Mesenchymal stem cell (in vitro differentiated cells and primary cell): ENCODE data around the gene SHBG.
"Not testable (repeated sequence)": the region's sequence is repeated elsewhere in the genome, so short reads cannot be mapped to it uniquely, and the experiment has no call there.

Source experiments
- DNase-seq: peaks from one replicate; pipeline ENCODE4 v3.0.0-alpha.2; 2013
- H2AFZ ChIP-seq: one replicate; pipeline ENCODE4 v1.6.1; 2013; ENCODE audit warnings: low read depth, mild to moderate bottlenecking, control low read depth, inconsistent platforms, low read length, moderate library complexity
- H2AK5ac ChIP-seq: 2 replicates; pipeline ENCODE4 v1.6.1; 2013; ENCODE audit warnings: low read length, moderate library complexity, mild to moderate bottlenecking, inconsistent platforms; ENCODE audit not compliant: severe bottlenecking
- H2BK120ac ChIP-seq: one replicate; pipeline ENCODE4 v1.6.1; 2013; ENCODE audit warnings: low read depth, mild to moderate bottlenecking, inconsistent platforms, low read length, moderate library complexity
- H2BK12ac ChIP-seq, 2 experiments: one replicate each; pipeline ENCODE4 v1.6.1; 2013; ENCODE audit warnings: inconsistent platforms in 2 of 2, low read length in 2 of 2, mild to moderate bottlenecking in 2 of 2, moderate library complexity in 2 of 2, control low read depth in 1 of 2
- H2BK15ac ChIP-seq: one replicate; pipeline ENCODE4 v1.6.1; 2013; ENCODE audit warnings: mild to moderate bottlenecking, low read depth, inconsistent platforms; ENCODE audit not compliant: poor library complexity, severe bottlenecking
- H2BK5ac ChIP-seq: 2 replicates; pipeline ENCODE4 v1.6.1; 2013; ENCODE audit warnings: low read depth, mild to moderate bottlenecking, low read length, control low read depth, inconsistent platforms; ENCODE audit not compliant: poor library complexity, severe bottlenecking
- H3K14ac ChIP-seq, 2 experiments: one replicate each; pipeline ENCODE4 v1.6.1; 2013; ENCODE audit warnings: inconsistent platforms in 2 of 2, low read length in 2 of 2, control low read depth in 1 of 2, mild to moderate bottlenecking in 1 of 2, moderate library complexity in 1 of 2
- H3K18ac ChIP-seq, 2 experiments: one replicate each; pipeline ENCODE4 v1.6.1; 2013; ENCODE audit warnings: inconsistent platforms in 2 of 2, low read length in 2 of 2, control low read depth in 1 of 2, low read depth in 1 of 2, mild to moderate bottlenecking in 1 of 2
- H3K23ac ChIP-seq, 2 experiments: one replicate each; pipeline ENCODE4 v1.6.1; 2013; ENCODE audit warnings: inconsistent platforms in 2 of 2, low read length in 2 of 2, mild to moderate bottlenecking in 2 of 2, moderate library complexity in 2 of 2, control low read depth in 1 of 2
- H3K27ac ChIP-seq: 2 replicates; pipeline ENCODE4 v1.5.1; 2013; ENCODE audit warnings: mild to moderate bottlenecking, moderate library complexity, low read length, control low read depth, inconsistent platforms; ENCODE audit not compliant: poor library complexity, severe bottlenecking
- H3K27me3 ChIP-seq, 2 experiments: 2 replicates each; pipeline versions ENCODE4 v1.6.1 to v1.7.0; 2013; ENCODE audit warnings: low read length in 2 of 2, mild to moderate bottlenecking in 2 of 2, moderate library complexity in 2 of 2, control low read depth in 1 of 2, inconsistent platforms in 1 of 2; ENCODE audit not compliant: control insufficient read depth in 1 of 2, insufficient read depth in 1 of 2
- H3K36me3 ChIP-seq, 2 experiments: 2 replicates each; pipeline versions ENCODE4 v1.6.1 to v1.7.0; 2013; ENCODE audit warnings: low read length in 2 of 2, control low read depth in 1 of 2, inconsistent platforms in 1 of 2, low read depth in 1 of 2, mild to moderate bottlenecking in 1 of 2; ENCODE audit not compliant: insufficient read depth in 2 of 2, control insufficient read depth in 1 of 2
- H3K4ac ChIP-seq, 2 experiments: one replicate each; pipeline ENCODE4 v1.6.1; 2013; ENCODE audit warnings: inconsistent platforms in 2 of 2, low read length in 2 of 2, mild to moderate bottlenecking in 2 of 2, moderate library complexity in 2 of 2, control low read depth in 1 of 2, low read depth in 1 of 2
- H3K4me1 ChIP-seq: 2 replicates; pipeline ENCODE4 v1.6.1; 2013; ENCODE audit warnings: low read depth, low read length, control low read depth; ENCODE audit not compliant: control insufficient read depth, insufficient read depth
- H3K4me2 ChIP-seq: 2 replicates; pipeline ENCODE4 v1.6.1; 2013; ENCODE audit warnings: low read length, mild to moderate bottlenecking, inconsistent platforms; ENCODE audit not compliant: poor library complexity, severe bottlenecking
- H3K4me3 ChIP-seq, 2 experiments: 2 replicates each; pipeline versions ENCODE4 v1.5.1 to v1.7.0; 2013; ENCODE audit warnings: low read length in 2 of 2, mild to moderate bottlenecking in 2 of 2, control low read depth in 1 of 2, low read depth in 1 of 2; ENCODE audit not compliant: insufficient read depth in 1 of 2
- H3K79me1 ChIP-seq: replicated peaks from 2 replicates; pipeline ENCODE4 v1.6.1; 2013; ENCODE audit warnings: mild to moderate bottlenecking, control low read depth, low read length, inconsistent platforms; ENCODE audit not compliant: poor library complexity, severe bottlenecking
- H3K9ac ChIP-seq: 2 replicates; pipeline ENCODE4 v1.7.0; 2013; ENCODE audit warnings: mild to moderate bottlenecking, low read length, moderate library complexity
- H3K9me3 ChIP-seq: 2 replicates; pipeline ENCODE4 v1.7.0; 2013; ENCODE audit warnings: mild to moderate bottlenecking, low read length; ENCODE audit not compliant: control insufficient read depth
- H4K8ac ChIP-seq: one replicate; pipeline ENCODE4 v1.6.1; 2013; ENCODE audit warnings: inconsistent platforms, mild to moderate bottlenecking, low read length, moderate library complexity
- H4K91ac ChIP-seq: one replicate; pipeline ENCODE4 v1.6.1; 2013; ENCODE audit warnings: mild to moderate bottlenecking, low read length, inconsistent platforms
- WGBS: methylation state at CpG from one replicate; pipeline ENCODE4 v1.1.7; 2013; ENCODE audit warnings: mixed read lengths; 5-methylcytosine and 5-hydroxymethylcytosine counted together

The SHBG gene

GRCh38 chr17:7597561-7597960, 32.4 kb upstream of the SHBG start:
- not testable (repeated sequence) for H3K27ac ChIP-seq, H3K4ac ChIP-seq, H2BK12ac ChIP-seq, H3K4me3 ChIP-seq, H3K14ac ChIP-seq, H2AK5ac ChIP-seq, H4K91ac ChIP-seq, H3K9me3 ChIP-seq, H2BK5ac ChIP-seq, H3K4me1 ChIP-seq, H2BK120ac ChIP-seq, H3K23ac ChIP-seq, H3K4me2 ChIP-seq, H4K8ac ChIP-seq, H3K27me3 ChIP-seq, H2AFZ ChIP-seq, DNase-seq, H2BK15ac ChIP-seq, H3K9ac ChIP-seq, H3K18ac ChIP-seq
- Histone ChIP-seq H3K79me1 (peaks cover 36% of the 10 kb centered on the region), H3K36me3 (peaks cover 77 to 85% of the 10 kb centered on the region in 2 experiments)
- 100% methylated on average over 1 of the region's 5 CpGs for WGBS

- no peak overlapping the region for H4K8ac ChIP-seq
- no peak overlapping the region for H2BK120ac ChIP-seq
- no peak overlapping the region for H3K27ac ChIP-seq
- no peak overlapping the region for H3K4me2 ChIP-seq
- H3K27me3 ChIP-seq = no peaks in the 10 kb centered on the region
- peaks cover 1% of the 10 kb centered on the region for H3K4me1 ChIP-seq
- no peak for DNase-seq
- no peaks in the 10 kb centered on the region for H3K9me3 ChIP-seq
- H3K23ac ChIP-seq = no peak overlapping the region
- H2BK5ac ChIP-seq = no peak overlapping the region
- WGBS = 100% methylated on average over 4 of the region's 4 CpGs
- H3K4me3 ChIP-seq = no peak overlapping the region
- no peak overlapping the region for H3K4ac ChIP-seq
- peaks cover 24% of the 10 kb centered on the region for H3K79me1 ChIP-seq
- H2BK12ac ChIP-seq = no peak overlapping the region
- H3K18ac ChIP-seq = no peak overlapping the region
- no peak overlapping the region for H2AK5ac ChIP-seq
- H2AFZ ChIP-seq = no peak overlapping the region
- H4K91ac ChIP-seq = no peak overlapping the region
- H2BK15ac ChIP-seq = no peak overlapping the region
- H3K9ac ChIP-seq = no peak overlapping the region
- no peak overlapping the region for H3K14ac ChIP-seq
- H3K36me3 ChIP-seq = peaks cover 34 to 63% of the 10 kb centered on the region in 2 experiments
These were observed 23.7 kb upstream of the SHBG start for GRCh38 chr17:7606280-7606679.

GRCh38 chr17:7610641-7611040, 19.3 kb upstream of the SHBG start:
- Histone ChIP-seq H3K23ac (no peak overlapping the region), H4K8ac (no peak overlapping the region), H3K27me3 (no peaks in the 10 kb centered on the region), H3K36me3 (peaks cover 3 to 37% of the 10 kb centered on the region in 2 experiments), H3K27ac (no peak overlapping the region), H3K14ac (no peak overlapping the region), H2AFZ (no peak overlapping the region), H3K4me3 (no peak overlapping the region), H3K79me1 (peaks cover 6% of the 10 kb centered on the region), H2BK12ac (no peak overlapping the region), H3K4me1 (peaks cover 3% of the 10 kb centered on the region), H2BK120ac (no peak overlapping the region), H3K4ac (no peak overlapping the region), H3K9me3 (no peaks in the 10 kb centered on the region), H3K9ac (no peak overlapping the region), H4K91ac (no peak overlapping the region), H3K18ac (no peak overlapping the region), H3K4me2 (no peak overlapping the region), H2BK15ac (no peak overlapping the region), H2BK5ac (no peak overlapping the region), H2AK5ac (no peak overlapping the region)
- no peak for DNase-seq
- WGBS = 100% methylated on average over 2 of the region's 2 CpGs

- Histone ChIP-seq H3K4me3 (peak overlapping the region in 1 of 2 experiments; percentile 28), H3K23ac (no peak overlapping the region), H2AFZ (no peak overlapping the region), H4K8ac (no peak overlapping the region), H3K36me3 (peaks cover 3 to 29% of the 10 kb centered on the region in 2 experiments), H3K4me1 (peaks cover 4% of the 10 kb centered on the region), H3K9me3 (no peaks in the 10 kb centered on the region), H2BK15ac (no peak overlapping the region), H3K27me3 (no peaks in the 10 kb centered on the region), H2BK12ac (no peak overlapping the region), H4K91ac (no peak overlapping the region), H2BK5ac (no peak overlapping the region), H3K18ac (no peak overlapping the region), H2BK120ac (no peak overlapping the region), H3K4me2 (peak overlapping the region; percentile 58), H3K9ac (peak overlapping the region; percentile 37), H3K27ac (no peak overlapping the region), H3K4ac (no peak overlapping the region), H3K79me1 (peaks cover 2% of the 10 kb centered on the region), H2AK5ac (peak overlapping the region; percentile 35), H3K14ac (no peak overlapping the region)
- no peak for DNase-seq
- WGBS = 67% methylated on average over 1 of the region's 3 CpGs
These were observed 18.2 kb upstream of the SHBG start for GRCh38 chr17:7611635-7612293.
